Thyroid gland (tissue), 4 donors: ENCODE measurements around the gene CAPN13. TPM values are rescaled to one million over a fixed set of nuclear protein-coding genes. Genes with fewer than 3 reads are reported as not detected.

Experiments
- DNase-seq, 2 donors: peaks; one replicate each; pipeline ENCODE4 v3.0.0-alpha.2; 2019
- H3K27ac ChIP-seq, 3 donors: fragments of 200-600 bp; sonication (generic); 1 replicate in 2 of 3; 2 replicates in 1 of 3; pipeline ENCODE4 v1.5.1; 2016 to 2019; ENCODE audit warnings: mild to moderate bottlenecking in 1 of 3, moderate library complexity in 1 of 3
- H3K27me3 ChIP-seq: fragments of 200-600 bp; sonication (generic); one replicate; pipeline ENCODE4 v1.5.1; 2019
- H3K36me3 ChIP-seq, 2 donors: fragments of 200-600 bp; sonication (generic); one replicate each; pipeline ENCODE4 v1.5.1; 2016 to 2019
- H3K4me1 ChIP-seq, 2 donors: fragments of 200-600 bp; sonication (generic); one replicate each; pipeline ENCODE4 v1.5.1; 2017 to 2019
- H3K4me3 ChIP-seq, 3 donors: fragments of 200-600 bp; sonication (generic); replicated peaks in 1 of 3; 1 replicate in 2 of 3; 2 replicates in 1 of 3; pipeline ENCODE4 v1.5.1; 2016; ENCODE audit warnings: mild to moderate bottlenecking in 1 of 3
- H3K9me3 ChIP-seq: fragments of 200-600 bp; sonication (generic); one replicate; pipeline ENCODE4 v1.5.1; 2017
- CTCF ChIP-seq, 6 experiments: fragments of 200-600 bp in 3 of 6; fragments of 450-650 bp in 3 of 6; sonication (generic) in 3 of 6; IDR thresholded peaks; one replicate each; pipeline ENCODE4 v1.5.1; 2016 to 2019; ENCODE audit warnings: antibody characterized with exemption in 6 of 6, mild to moderate bottlenecking in 2 of 6, inconsistent platforms in 1 of 6, moderate library complexity in 1 of 6
- POLR2A ChIP-seq, 2 donors: fragments of 450-650 bp; IDR thresholded peaks; one replicate each; pipeline ENCODE4 v1.6.1; 2017; ENCODE audit warnings: antibody characterized with exemption in 2 of 2, mild to moderate bottlenecking in 2 of 2, moderate library complexity in 1 of 2
- WGBS, 2 donors: methylation state at CpG; one replicate each; pipeline ENCODE4 v1.1.5; 2017; 5-methylcytosine and 5-hydroxymethylcytosine counted together
- intact Hi-C: fragments of 100-400 bp; cut with DNase I; formaldehyde crosslinking; loops from one replicate; pipeline ENCODE4 v1.15.1; 2023
- total RNA-seq, 4 donors: library from RNA; depleted of rRNA; stranded (reverse); fragments of >200 nt; gene quantifications; one replicate each; pipeline ENCODE4 v1.2.3, GENCODE V29; 2016

The CAPN13 gene
- total RNA-seq, 4 donors from 2014 or later, result 3.0 TPM; not detected in 3

- Histone ChIP-seq H3K27ac (no peak overlapping the region), H3K9me3 (no peaks in the 10 kb centered on the region), H3K27me3 (no peaks in the 10 kb centered on the region), H3K36me3 (no peaks in the 10 kb centered on the region), H3K4me3 (no peak overlapping the region), H3K4me1 (peaks cover 16 to 17% of the 10 kb centered on the region in 2 donors)
- intact Hi-C loops, result no loop called here
- TF ChIP-seq POLR2A (IDR thresholded peaks at IDR 0.05) (no peak), CTCF (IDR thresholded peaks at IDR 0.05) (no peak)
- WGBS, 2 donors, result 79 to 92% methylated on average over 5 of the region's 5 CpGs
- no peak for DNase-seq
Observed at GRCh38 chr2:30690126-30690561, 117.1 kb downstream of the CAPN13 start.

- H3K4me1 ChIP-seq, result peaks cover 16 to 17% of the 10 kb centered on the region in 2 donors
- H3K9me3 ChIP-seq, result no peaks in the 10 kb centered on the region
- H3K36me3 ChIP-seq, result no peaks in the 10 kb centered on the region
- no peak for DNase-seq
- 71 to 78% methylated on average over 6 of the region's 6 CpGs for WGBS, 2 donors
- no peaks in the 10 kb centered on the region for H3K27me3 ChIP-seq
- TF ChIP-seq POLR2A (IDR thresholded peaks at IDR 0.05) (no peak), CTCF (IDR thresholded peaks at IDR 0.05) (no peak)
- intact Hi-C loops, result no loop called here
- no peak overlapping the region for H3K4me3 ChIP-seq
- H3K27ac ChIP-seq, result no peak overlapping the region
Observed at GRCh38 chr2:30689496-30690125, 117.6 kb downstream of the CAPN13 start.

GRCh38 chr2:30688956-30689401 lies 118.3 kb downstream of the CAPN13 start:
- no peaks in the 10 kb centered on the region for H3K9me3 ChIP-seq
- H3K4me3 ChIP-seq, result no peak overlapping the region
- intact Hi-C loops, result no loop called here
- DNase-seq, result no peak
- no peaks in the 10 kb centered on the region for H3K27me3 ChIP-seq
- H3K27ac ChIP-seq, result no peak overlapping the region
- TF ChIP-seq CTCF (IDR thresholded peaks at IDR 0.05), result no peak
- no peak for TF ChIP-seq POLR2A (IDR thresholded peaks at IDR 0.05)
- WGBS, 2 donors, result 69 to 83% methylated on average over 4 of the region's 4 CpGs
- no peaks in the 10 kb centered on the region for H3K36me3 ChIP-seq
- H3K4me1 ChIP-seq, result peaks cover 16 to 17% of the 10 kb centered on the region in 2 donors

- H3K36me3 ChIP-seq, result no peaks in the 10 kb centered on the region
- no peaks in the 10 kb centered on the region for H3K27me3 ChIP-seq
- H3K27ac ChIP-seq, result peak overlapping the region in 1 of 3 donors; percentile 77
- TF ChIP-seq CTCF (IDR thresholded peaks at IDR 0.05), result no peak
- no peak for TF ChIP-seq POLR2A (IDR thresholded peaks at IDR 0.05)
- DNase-seq, result no peak
- WGBS, 2 donors, result 33 to 50% methylated on average over 4 of the region's 4 CpGs
- no peak overlapping the region for H3K4me3 ChIP-seq
- H3K4me1 ChIP-seq, result peaks cover 16 to 17% of the 10 kb centered on the region in 2 donors
- intact Hi-C loops, result no loop called here
- no peaks in the 10 kb centered on the region for H3K9me3 ChIP-seq
Observed at GRCh38 chr2:30686669-30687068, 120.6 kb downstream of the CAPN13 start.

- Histone ChIP-seq H3K9me3 (no peaks in the 10 kb centered on the region), H3K36me3 (no peaks in the 10 kb centered on the region), H3K27ac (peak overlapping the region in 2 of 3 donors; percentile 67 to 77), H3K27me3 (no peaks in the 10 kb centered on the region), H3K4me1 (peaks cover 16 to 17% of the 10 kb centered on the region in 2 donors), H3K4me3 (no peak overlapping the region)
- DNase-seq, result peak; percentile 74 to 78
- intact Hi-C loops, result no loop called here
- 46 to 57% methylated on average over 2 of the region's 2 CpGs for WGBS, 2 donors
- no peak for TF ChIP-seq POLR2A (IDR thresholded peaks at IDR 0.05)
- TF ChIP-seq CTCF (IDR thresholded peaks at IDR 0.05), result peak in 4 of 6 experiments; percentile 63 to 75 (median 68)
Observed at GRCh38 chr2:30686000-30686399, 121.2 kb downstream of the CAPN13 start.
